GM19239 (cell line): ENCODE measurements around the gene RALGPS1.
A peak's percentile ranks its signal among the peaks of the same experiment; 100 is the strongest.

ENCODE experiments used
- DNase-seq: peaks from one replicate; pipeline ENCODE4 v3.0.0; 2011; ENCODE audit warnings: low spot score; ENCODE audit not compliant: insufficient read length
- FAIRE-seq: peaks from 2 replicates; lab custom pipeline; 2011; peaks lifted over from hg19 to GRCh38; lab: Jason Lieb, UNC

The RALGPS1 gene

GRCh38 chr9:127038531-127038930 lies 123.9 kb downstream of the RALGPS1 start:
- no peak for FAIRE-seq
- DNase-seq, result no peak

- DNase-seq (no peak), FAIRE-seq (no peak)
Observed at GRCh38 chr9:127039492-127039891, 124.9 kb downstream of the RALGPS1 start.

GRCh38 chr9:127045148-127045547 lies 130.6 kb downstream of the RALGPS1 start:
- FAIRE-seq (no peak), DNase-seq (no peak)

- DNase-seq, result no peak
- no peak for FAIRE-seq
Observed at GRCh38 chr9:127047971-127048370, 133.4 kb downstream of the RALGPS1 start.

GRCh38 chr9:127049044-127049443 lies 134.5 kb downstream of the RALGPS1 start:
- FAIRE-seq (peak; percentile 68), DNase-seq (peak; percentile 20)

- FAIRE-seq (no peak), DNase-seq (no peak)
Observed at GRCh38 chr9:127049581-127049980, 135.0 kb downstream of the RALGPS1 start.

- FAIRE-seq (no peak), DNase-seq (no peak)
Observed at GRCh38 chr9:127050152-127050551, 135.6 kb downstream of the RALGPS1 start.

- DNase-seq (no peak), FAIRE-seq (no peak)
Observed at GRCh38 chr9:127050591-127051001, 136.0 kb downstream of the RALGPS1 start.

- FAIRE-seq (no peak), DNase-seq (no peak)
Observed at GRCh38 chr9:127051881-127052595, 137.5 kb downstream of the RALGPS1 start.

- FAIRE-seq (no peak), DNase-seq (no peak)
Observed at GRCh38 chr9:127053057-127053821, 138.7 kb downstream of the RALGPS1 start.

GRCh38 chr9:127053960-127054359 lies 139.4 kb downstream of the RALGPS1 start:
- no peak for FAIRE-seq
- DNase-seq, result no peak

- DNase-seq, result no peak
- FAIRE-seq, result no peak
Observed at GRCh38 chr9:127055745-127056402, 141.3 kb downstream of the RALGPS1 start.

- DNase-seq (no peak), FAIRE-seq (no peak)
Observed at GRCh38 chr9:127056446-127056845, 141.9 kb downstream of the RALGPS1 start.

- FAIRE-seq, result no peak
- no peak for DNase-seq
Observed at GRCh38 chr9:127058011-127058644, 143.5 kb downstream of the RALGPS1 start.

GRCh38 chr9:127058645-127059021 lies 144.1 kb downstream of the RALGPS1 start:
- FAIRE-seq (no peak), DNase-seq (no peak)

GRCh38 chr9:127059030-127059429 lies 144.4 kb downstream of the RALGPS1 start:
- FAIRE-seq (no peak), DNase-seq (no peak)

- FAIRE-seq, result peak; percentile 57
- no peak for DNase-seq
Observed at GRCh38 chr9:127059765-127060361, 145.3 kb downstream of the RALGPS1 start.

GRCh38 chr9:127061411-127061810 lies 146.8 kb downstream of the RALGPS1 start:
- DNase-seq (no peak), FAIRE-seq (no peak)

GRCh38 chr9:127064335-127064734 lies 149.8 kb downstream of the RALGPS1 start:
- no peak for FAIRE-seq

GRCh38 chr9:127065592-127065991 lies 151.0 kb downstream of the RALGPS1 start:
- DNase-seq, result no peak
- no peak for FAIRE-seq

More at GRCh38 chr9:127064335-127064734, 149.8 kb downstream of the RALGPS1 start:
- peak; percentile 16 for DNase-seq
